Esophagus muscularis mucosa (tissue), 4 donors: ENCODE data around the gene PCSK6. TPM values are rescaled to one million over a fixed set of nuclear protein-coding genes. Genes with fewer than 3 reads are reported as not detected.

Source experiments
- DNase-seq: peaks from one replicate; pipeline ENCODE4 v3.0.0-alpha.2; 2017; ENCODE audit errors: extremely low spot score
- H3K27ac ChIP-seq, 4 donors: fragments of 200-600 bp; sonication (generic); replicated peaks in 1 of 4; 1 replicate in 3 of 4; 2 replicates in 1 of 4; pipeline ENCODE4 v1.5.1; 2016 to 2019; ENCODE audit warnings: mild to moderate bottlenecking in 1 of 4
- H3K27me3 ChIP-seq, 4 donors: fragments of 200-600 bp; sonication (generic); one replicate each; pipeline versions ENCODE4 v1.5.1 to v1.6.0; 2016 to 2019
- H3K36me3 ChIP-seq, 4 donors: fragments of 200-600 bp; sonication (generic); one replicate each; pipeline ENCODE4 v1.5.1; 2016 to 2019
- H3K4me1 ChIP-seq, 4 donors: fragments of 200-600 bp; sonication (generic); one replicate each; pipeline ENCODE4 v1.5.1; 2016 to 2019
- H3K4me3 ChIP-seq, 4 donors: fragments of 200-600 bp; sonication (generic); 1 replicate in 2 of 4; 2 replicates in 2 of 4; pipeline ENCODE4 v1.5.1; 2016 to 2019; ENCODE audit warnings: mild to moderate bottlenecking in 4 of 4, moderate library complexity in 1 of 4
- H3K9me3 ChIP-seq, 4 donors: fragments of 200-600 bp; sonication (generic); 1 replicate in 3 of 4; 2 replicates in 1 of 4; pipeline ENCODE4 v1.5.1; 2016 to 2019
- CTCF ChIP-seq, 3 experiments: fragments of 200-600 bp in 2 of 3; fragments of 450-650 bp in 1 of 3; sonication (generic) in 2 of 3; IDR thresholded peaks; one replicate each; pipeline ENCODE4 v1.5.1; 2017 to 2019; ENCODE audit warnings: antibody characterized with exemption in 3 of 3, mild to moderate bottlenecking in 2 of 3, moderate library complexity in 1 of 3
- EP300 ChIP-seq: sonication (generic); formaldehyde crosslinking; IDR thresholded peaks from one replicate; pipeline ENCODE4 v1.6.1; 2017; ENCODE audit warnings: antibody characterized with exemption
- POLR2A ChIP-seq: fragments of 450-650 bp; IDR thresholded peaks from one replicate; pipeline ENCODE4 v1.6.1; 2017; ENCODE audit warnings: antibody characterized with exemption, moderate library complexity, mild to moderate bottlenecking, low read depth
- POLR2AphosphoS5 ChIP-seq, 2 donors: sonication (generic); formaldehyde crosslinking; IDR thresholded peaks; one replicate each; pipeline ENCODE4 v1.6.1; 2017; ENCODE audit warnings: antibody characterized with exemption in 2 of 2
- WGBS: methylation state at CpG from one replicate; pipeline ENCODE4 v1.1.5; 2018; 5-methylcytosine and 5-hydroxymethylcytosine counted together
- intact Hi-C: fragments of 100-400 bp; cut with DNase I; formaldehyde crosslinking; loops from one replicate; pipeline ENCODE4 v1.15.1; 2023
- total RNA-seq, 4 donors: library from RNA; depleted of rRNA; stranded (reverse); fragments of >200 nt; gene quantifications; one replicate each; pipeline versions ENCODE4 v1.1.0 to v1.2.1, GENCODE V29; 2016

Gene PCSK6
- total RNA-seq, 4 donors from 2014 or later, result 13.6 to 24.1 (median 15.3) TPM

- no peaks in the 10 kb centered on the region for H3K9me3 ChIP-seq
- no peaks in the 10 kb centered on the region for H3K36me3 ChIP-seq
- 96% methylated on average over 8 of the region's 8 CpGs for WGBS
- intact Hi-C loops, result no loop called here
- no peak for TF ChIP-seq POLR2A
- no peak for TF ChIP-seq CTCF (IDR thresholded peaks at IDR 0.05)
- no peak for TF ChIP-seq POLR2AphosphoS5 (IDR thresholded peaks at IDR 0.05)
- no peak for TF ChIP-seq EP300
- no peak overlapping the region for H3K27ac ChIP-seq
- peaks cover 0 to 15% (median 0%) of the 10 kb centered on the region in 4 donors for H3K4me1 ChIP-seq
- no peak overlapping the region for H3K4me3 ChIP-seq
- no peak for DNase-seq
- H3K27me3 ChIP-seq, result peaks cover 0 to 4% (median 0%) of the 10 kb centered on the region in 4 donors
Measured at GRCh38 chr15:101481381-101481705, 8.2 kb downstream of the PCSK6 start.

GRCh38 chr15:101480613-101481380 is 8.7 kb downstream of the PCSK6 start:
- no peak for DNase-seq
- no peaks in the 10 kb centered on the region for H3K36me3 ChIP-seq
- peaks cover 0 to 15% (median 0%) of the 10 kb centered on the region in 4 donors for H3K4me1 ChIP-seq
- H3K4me3 ChIP-seq, result no peak overlapping the region
- intact Hi-C loops, result no loop called here
- peaks cover 0 to 4% (median 0%) of the 10 kb centered on the region in 4 donors for H3K27me3 ChIP-seq
- H3K27ac ChIP-seq, result no peak overlapping the region
- no peak for TF ChIP-seq POLR2AphosphoS5 (IDR thresholded peaks at IDR 0.05)
- TF ChIP-seq POLR2A, result no peak
- no peak for TF ChIP-seq CTCF (IDR thresholded peaks at IDR 0.05)
- no peak for TF ChIP-seq EP300
- WGBS, result 90% methylated on average over 19 of the region's 23 CpGs
- no peaks in the 10 kb centered on the region for H3K9me3 ChIP-seq

- intact Hi-C loops, result no loop called here
- H3K36me3 ChIP-seq, result no peaks in the 10 kb centered on the region
- WGBS, result 91% methylated on average over 12 of the region's 15 CpGs
- TF ChIP-seq EP300, result no peak
- no peak for TF ChIP-seq CTCF (IDR thresholded peaks at IDR 0.05)
- no peak for TF ChIP-seq POLR2AphosphoS5 (IDR thresholded peaks at IDR 0.05)
- TF ChIP-seq POLR2A, result no peak
- H3K4me3 ChIP-seq, result no peak overlapping the region
- H3K27ac ChIP-seq, result no peak overlapping the region
- no peaks in the 10 kb centered on the region for H3K27me3 ChIP-seq
- no peaks in the 10 kb centered on the region for H3K9me3 ChIP-seq
- peaks cover 0 to 15% (median 0%) of the 10 kb centered on the region in 4 donors for H3K4me1 ChIP-seq
- DNase-seq, result no peak
Measured at GRCh38 chr15:101479851-101480612, 9.5 kb downstream of the PCSK6 start.

GRCh38 chr15:101479342-101479845 is 10.1 kb downstream of the PCSK6 start:
- no peak overlapping the region for H3K4me3 ChIP-seq
- DNase-seq, result no peak
- no peaks in the 10 kb centered on the region for H3K36me3 ChIP-seq
- intact Hi-C loops, result no loop called here
- TF ChIP-seq POLR2AphosphoS5 (IDR thresholded peaks at IDR 0.05), result no peak
- TF ChIP-seq EP300, result no peak
- TF ChIP-seq CTCF (IDR thresholded peaks at IDR 0.05), result no peak
- no peak for TF ChIP-seq POLR2A
- no peaks in the 10 kb centered on the region for H3K9me3 ChIP-seq
- peaks cover 0 to 15% (median 0%) of the 10 kb centered on the region in 4 donors for H3K4me1 ChIP-seq
- 82% methylated on average over 11 of the region's 11 CpGs for WGBS
- no peak overlapping the region for H3K27ac ChIP-seq
- H3K27me3 ChIP-seq, result peaks cover 0 to 3% (median 0%) of the 10 kb centered on the region in 4 donors
